Epidermal melanocyte (primary cell): ENCODE results near the gene PPP2R3A.
A peak's percentile ranks its signal among the peaks of the same experiment; 100 is the strongest.

Experiments used
- DNase-seq: peaks from one replicate; pipeline ENCODE4 v3.0.0; 2011; ENCODE audit warnings: low spot score; ENCODE audit not compliant: insufficient read length

Gene PPP2R3A

GRCh38 chr3:136022529-136023263 is 57.2 kb downstream of the PPP2R3A start:
- DNase-seq, result no peak

DNA sequence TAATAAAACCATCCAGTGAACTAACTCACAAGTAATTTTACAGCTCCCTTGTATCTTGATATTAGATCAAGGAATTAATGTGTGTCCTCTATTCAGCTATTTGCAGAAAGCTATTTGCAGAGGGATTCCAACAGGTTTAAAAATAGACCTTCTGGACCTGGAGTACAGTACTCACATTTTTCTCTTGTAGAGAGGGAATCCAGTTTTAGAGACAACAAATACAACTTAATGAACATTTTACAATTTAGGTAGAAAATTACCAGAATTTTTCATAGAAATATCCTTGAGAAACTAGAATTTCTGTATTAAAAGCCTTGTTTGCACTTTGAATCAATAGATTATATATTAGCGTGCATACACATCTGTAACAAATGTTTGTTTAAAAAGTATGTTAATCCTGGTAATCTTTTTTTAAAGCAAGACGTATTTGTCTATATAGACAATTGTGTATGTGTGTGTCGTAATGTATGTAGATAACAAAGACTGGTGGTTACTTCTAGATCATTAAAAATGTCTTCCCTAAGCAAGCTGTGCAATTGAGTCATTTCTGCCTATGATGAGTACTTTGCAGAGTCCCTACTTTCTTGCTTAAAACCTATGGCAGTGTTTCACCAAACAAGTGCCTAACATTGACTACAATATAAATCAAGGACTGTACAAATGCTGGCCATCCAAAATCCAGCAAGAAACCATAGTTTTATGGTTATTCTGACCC is 57.9 kb downstream of the PPP2R3A start:
- DNase-seq, result no peak

GRCh38 chr3:136036306-136036705 is 70.8 kb downstream of the PPP2R3A start:
- DNase-seq, result no peak

DNA sequence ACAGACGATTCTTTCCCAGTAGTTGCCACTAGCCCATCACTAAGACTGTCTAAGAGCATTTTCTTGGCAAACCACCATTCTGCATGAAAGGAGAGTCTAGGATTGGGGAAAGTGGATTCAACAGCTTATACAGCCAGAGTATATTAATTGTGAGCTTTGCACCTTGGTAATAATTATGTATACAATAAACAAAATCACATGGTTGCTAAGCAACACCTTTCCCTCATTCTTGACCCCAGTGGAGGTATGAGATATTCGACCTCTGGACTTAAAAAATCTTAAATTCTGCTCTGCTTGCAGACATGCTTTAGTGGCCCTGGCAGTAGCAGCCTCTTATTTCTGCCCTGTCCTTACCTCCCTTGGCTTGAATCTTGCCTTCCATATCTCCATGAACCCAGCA is 73.1 kb downstream of the PPP2R3A start:
- DNase-seq, result no peak

DNA sequence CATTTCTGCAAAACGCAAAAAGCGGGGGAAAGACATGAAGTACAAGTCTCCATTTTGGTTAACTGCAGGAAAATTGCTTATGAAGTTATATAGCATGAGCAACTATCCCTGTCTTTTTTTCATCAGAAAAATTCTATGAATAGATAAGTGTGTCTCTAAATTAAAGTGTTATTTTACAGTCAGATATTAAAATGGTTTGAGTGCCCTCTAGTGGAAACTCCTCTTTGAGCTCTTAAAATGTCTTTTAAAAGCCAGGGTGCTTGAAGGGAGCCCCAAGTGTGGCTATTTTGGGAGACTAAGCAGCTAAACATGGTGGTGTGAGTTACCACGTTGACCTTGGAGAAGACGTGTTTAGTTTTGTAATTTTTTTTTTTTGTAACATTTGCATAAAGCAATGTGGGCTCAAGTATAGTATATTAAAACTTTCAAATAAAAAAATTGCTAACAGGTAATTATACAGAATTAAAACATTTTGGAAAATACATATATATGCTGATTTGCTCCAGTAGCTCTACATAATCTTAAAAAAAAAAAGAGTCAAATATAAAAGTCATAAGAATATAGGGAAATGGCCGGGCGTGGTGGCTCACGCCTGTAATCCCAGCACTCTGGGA is 77.2 kb downstream of the PPP2R3A start:
- peak; percentile 24 for DNase-seq

DNA sequence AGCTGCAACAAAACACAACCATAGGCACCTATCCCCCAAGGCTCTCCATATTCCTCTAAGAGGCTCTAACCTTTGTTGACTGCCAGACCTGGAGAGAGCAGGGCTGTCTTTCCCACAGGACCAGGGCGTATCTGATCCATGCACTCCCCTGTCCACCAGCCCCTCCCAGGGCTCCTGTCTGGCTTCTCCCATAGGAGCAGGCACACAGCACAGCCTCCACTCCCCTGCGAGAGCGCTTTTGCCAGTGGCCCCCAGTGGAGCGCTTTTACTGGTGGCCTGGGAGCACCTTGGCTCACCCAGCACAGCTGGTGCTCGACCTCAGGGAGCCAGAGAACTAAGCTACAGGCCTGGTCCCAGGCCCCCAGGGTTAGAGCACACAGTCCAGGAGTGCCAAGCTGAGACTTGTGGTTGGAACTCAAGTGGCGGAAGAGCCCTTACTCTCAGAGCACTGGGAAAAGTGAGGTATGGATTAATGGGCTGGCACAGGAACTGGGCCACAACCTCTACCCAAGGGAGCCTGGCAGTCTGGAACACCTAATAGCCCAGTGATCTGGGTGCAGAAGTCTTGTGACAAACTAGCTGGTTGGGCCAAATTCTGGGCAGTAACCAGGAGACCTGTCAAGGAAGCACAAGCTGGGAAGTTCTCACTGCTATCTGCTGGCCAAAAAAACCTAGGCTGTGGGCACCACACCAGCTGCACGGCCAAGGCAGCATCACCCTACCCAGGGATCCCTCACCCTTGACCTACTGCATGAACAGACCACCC is 79.6 kb downstream of the PPP2R3A start:
- DNase-seq, result no peak

DNA sequence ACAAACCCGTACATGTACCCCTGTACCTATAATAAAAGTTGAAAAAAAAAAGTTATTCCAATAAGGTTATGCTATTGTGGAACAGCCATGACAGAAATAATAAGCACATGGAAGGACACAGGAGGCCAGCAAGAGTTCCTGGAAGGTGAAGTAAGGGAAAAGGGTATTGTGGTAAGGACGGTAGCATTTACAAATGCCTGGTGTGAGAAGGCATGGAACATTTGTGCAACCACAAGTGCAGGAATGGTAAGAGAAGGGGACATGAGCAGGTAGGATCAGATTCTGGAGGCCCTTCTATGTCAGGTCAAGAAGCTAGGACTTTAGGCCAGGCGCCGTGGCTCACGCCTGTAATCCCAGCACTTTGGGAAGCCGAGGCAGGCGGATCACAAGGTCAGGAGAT is 82.5 kb downstream of the PPP2R3A start:
- DNase-seq, result no peak

GRCh38 chr3:136050250-136050649 is 84.7 kb downstream of the PPP2R3A start:
- DNase-seq, result no peak

- DNase-seq, result no peak
These were observed 90.0 kb downstream of the PPP2R3A start for GRCh38 chr3:136055491-136055890.

GRCh38 chr3:136067211-136067610 is 101.7 kb downstream of the PPP2R3A start:
- no peak for DNase-seq

DNA sequence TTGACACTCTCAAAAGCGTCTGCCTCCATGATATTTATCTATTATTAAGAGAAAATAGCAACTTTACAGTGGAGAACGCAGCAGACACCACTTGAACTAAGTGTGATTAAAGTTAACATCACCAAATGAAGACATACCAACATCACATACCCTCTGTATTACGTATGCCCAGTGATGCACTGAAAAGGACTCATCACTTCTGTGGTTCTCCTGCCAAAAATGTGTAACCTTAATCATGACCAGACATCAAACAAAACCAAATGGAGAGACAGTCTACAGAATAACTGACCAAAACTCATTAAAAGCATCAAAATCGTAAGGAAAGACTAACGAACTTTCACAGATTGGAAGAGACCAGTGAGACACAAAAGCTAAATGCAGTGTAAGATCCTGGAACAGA is 103.2 kb downstream of the PPP2R3A start:
- no peak for DNase-seq

DNA sequence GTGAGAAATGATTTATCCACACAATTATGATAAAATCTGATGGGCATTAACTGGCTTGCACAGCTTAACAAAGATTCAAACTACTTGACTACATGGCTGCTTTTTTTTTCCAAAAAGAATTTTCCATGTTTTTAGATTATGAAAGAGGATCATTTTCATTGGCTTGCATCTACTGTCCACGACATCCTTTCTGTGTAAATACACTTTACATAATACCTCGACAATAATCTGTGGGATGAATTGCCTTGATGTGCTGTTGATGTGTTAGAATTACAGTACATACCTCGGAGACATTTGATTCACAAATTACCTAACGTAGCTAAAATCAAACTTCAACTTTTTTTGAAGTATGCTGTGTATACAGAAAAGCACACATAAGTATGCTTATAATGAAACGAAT is 104.4 kb downstream of the PPP2R3A start:
- DNase-seq, result no peak

DNA sequence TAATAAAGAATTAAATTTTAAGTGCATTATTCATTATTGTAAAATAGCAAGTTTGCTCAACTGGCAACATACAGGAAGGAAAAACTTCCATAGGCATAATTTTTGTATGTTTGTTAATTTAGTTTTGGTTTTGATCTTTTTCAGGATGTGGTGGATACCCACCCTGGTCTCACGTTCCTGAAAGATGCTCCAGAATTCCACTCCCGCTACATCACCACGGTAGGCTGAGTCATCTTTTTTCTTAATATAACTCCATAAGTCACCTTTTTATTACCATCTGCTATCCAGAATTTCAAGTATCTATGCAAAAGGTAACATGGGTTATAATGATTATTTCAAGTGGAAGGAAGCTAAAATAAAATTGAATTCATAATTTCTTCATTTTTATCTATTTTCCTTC is 104.8 kb downstream of the PPP2R3A start:
- no peak for DNase-seq

- no peak for DNase-seq
These were observed 105.7 kb downstream of the PPP2R3A start for GRCh38 chr3:136070953-136071949.

DNA sequence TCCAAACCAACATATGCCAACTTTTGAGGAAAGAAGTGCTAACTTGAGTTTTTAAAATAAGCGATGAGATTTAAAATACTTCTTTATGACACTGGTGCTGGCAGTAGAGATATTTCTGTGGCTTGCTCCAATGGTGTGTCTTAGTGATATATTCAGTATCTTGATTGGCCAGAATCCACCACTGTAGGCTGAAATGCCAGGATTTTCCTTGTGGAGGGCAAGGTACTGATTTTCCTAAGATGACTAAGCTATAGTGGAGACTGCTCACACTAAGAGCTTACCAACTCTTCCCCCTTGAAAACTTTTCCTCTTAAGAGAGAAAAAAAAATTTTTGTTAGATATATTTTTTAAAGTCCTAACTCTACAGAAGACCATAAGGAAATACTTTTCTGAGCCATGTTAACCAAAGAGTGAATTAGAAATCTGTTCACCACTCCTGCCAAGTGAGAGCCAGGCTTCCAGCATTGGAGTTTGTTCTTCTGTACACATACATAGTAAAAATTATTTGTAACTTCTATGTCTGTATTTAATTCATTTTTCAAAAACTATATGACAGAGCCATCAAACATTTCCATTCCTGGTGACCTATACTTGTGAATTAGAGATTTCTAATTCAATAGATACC is 109.1 kb downstream of the PPP2R3A start:
- no peak for DNase-seq

DNA sequence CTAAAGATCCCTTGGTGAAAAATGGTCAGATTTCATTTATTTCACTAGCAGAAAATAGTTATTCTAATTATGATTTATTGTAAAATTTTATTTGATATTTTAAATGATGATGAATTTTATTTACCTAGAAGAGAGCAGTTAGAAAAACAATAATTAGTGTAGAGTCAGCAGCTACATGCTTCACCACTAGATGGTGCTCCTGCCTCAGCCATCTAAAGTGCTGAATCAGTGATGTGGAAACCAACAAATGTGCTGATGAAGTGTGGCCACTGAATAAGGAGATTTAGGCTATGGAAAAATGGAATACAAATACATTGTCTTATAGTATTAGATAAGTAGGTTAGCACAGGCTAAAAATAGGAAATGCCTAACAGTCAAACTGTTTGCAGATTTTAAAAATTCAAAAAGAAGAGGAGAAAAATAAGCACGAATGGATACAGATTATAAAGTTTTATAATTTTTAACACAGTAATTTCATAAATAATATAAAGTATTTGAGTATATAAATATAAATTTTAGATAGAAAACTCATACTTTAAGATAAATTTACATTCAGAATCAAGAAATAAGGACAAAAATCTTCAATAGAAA is 109.8 kb downstream of the PPP2R3A start:
- DNase-seq, result no peak

DNA sequence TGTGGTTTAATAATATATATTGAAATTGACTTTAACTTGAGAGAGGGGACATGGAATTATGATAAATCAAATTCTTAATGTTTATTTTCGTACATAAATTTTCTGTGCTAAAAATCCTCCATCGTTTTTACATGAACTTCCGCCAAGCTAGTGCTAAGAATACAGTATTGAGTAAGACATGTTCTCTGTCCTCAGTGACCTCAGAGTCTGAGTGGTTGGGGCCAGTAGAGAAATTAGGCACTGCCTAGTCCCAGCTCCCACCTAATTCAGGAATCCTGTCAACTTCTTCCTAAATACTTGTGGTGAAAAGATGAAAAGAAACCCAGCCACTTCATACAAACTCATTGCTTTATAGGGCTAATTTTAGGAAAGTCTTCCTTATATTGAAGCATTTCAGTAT is 110.3 kb downstream of the PPP2R3A start:
- DNase-seq, result no peak

DNA sequence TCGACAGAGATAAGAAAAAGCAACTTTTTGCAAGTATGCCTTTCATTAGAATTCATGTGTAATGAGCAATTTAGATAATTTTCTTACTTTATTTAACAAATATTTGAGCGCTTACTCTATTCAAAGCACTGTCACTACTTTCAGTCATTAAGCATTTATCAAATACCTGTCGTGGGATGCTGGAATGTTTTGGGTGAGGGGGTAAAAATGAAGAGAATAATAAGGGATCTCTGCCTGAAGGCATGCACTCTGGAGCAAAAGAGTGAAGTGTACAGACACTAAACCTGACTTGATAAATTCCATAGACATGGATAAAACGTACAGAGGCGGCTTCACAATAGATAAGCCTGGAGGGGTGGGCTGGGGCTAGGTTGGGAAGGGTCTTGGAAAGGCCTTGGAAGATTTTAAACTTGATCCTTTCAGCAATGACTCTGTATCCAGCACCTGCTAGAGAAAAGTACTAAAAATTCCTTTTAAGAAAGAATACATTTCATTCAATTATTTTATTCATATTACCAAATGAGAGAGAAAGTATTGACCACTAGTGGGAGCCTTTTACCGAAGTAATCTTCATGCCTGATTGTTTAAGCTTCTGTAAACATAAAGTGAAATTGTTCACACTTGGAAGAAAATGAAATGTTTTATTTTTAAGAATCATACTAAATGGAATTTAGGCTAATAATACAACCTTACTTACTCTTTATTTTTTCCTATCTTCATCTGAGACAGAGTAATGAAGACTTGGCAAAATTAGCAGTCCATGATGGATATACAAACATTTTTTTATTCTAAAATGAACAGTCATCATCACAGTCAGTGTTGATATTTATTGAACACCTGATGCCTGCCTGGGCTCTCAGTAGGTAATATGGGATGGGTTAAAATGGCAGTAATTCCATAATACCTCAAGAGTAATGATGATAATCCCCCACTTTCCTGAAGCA is 113.2 kb downstream of the PPP2R3A start:
- peak; percentile 23 for DNase-seq
